GM19324 (cell line): ENCODE data around the gene PPP1R3E.
"Not testable (repeated sequence)": the region's sequence is repeated elsewhere in the genome, so short reads cannot be mapped to it uniquely, and the experiment has no call there.

Experiments
- ATAC-seq: cut with Tn5 transposase; IDR thresholded peaks from one replicate; pipeline ENCODE4 v1.9.1; 2021; ENCODE audit warnings: mild to moderate bottlenecking, moderate library complexity; ENCODE audit not compliant: unreplicated experiment, low FRiP score

The PPP1R3E gene

DNA sequence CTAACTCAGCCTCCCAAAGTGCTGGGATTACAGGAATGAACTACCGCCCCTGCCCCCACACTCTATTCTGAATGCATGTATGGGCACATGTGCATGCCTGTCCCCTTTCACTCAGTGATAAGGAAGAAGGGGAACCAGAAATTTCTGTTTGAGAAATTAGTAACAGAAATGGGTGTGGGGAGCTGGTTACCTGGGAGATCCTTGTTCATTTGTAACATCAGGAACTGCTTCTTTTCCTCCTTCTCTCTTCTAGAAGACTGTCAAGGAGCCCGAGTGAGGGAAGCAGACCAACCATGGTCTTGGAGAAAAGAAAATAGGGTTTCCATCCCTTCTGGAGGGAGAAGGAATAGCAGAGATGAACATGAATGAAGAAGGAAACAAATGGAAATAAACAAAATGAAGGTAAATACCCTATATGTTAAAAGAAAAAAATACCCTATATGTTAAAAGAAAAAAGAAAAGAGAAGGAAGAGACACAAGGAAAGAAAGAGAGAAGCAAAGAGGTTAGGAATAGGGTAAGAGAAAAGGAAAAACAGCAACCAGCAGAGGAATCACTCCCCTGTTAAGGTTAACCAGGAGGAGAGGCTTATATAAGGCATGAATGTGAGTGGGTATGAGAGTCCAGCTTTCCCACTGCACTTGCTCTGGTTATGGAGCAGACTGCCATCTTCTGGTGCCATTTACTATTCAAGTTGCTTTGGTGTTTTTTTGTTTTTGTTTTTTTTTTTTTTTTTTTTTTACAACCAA lies 3.3 kb downstream of the PPP1R3E start:
- no peak for ATAC-seq

DNA sequence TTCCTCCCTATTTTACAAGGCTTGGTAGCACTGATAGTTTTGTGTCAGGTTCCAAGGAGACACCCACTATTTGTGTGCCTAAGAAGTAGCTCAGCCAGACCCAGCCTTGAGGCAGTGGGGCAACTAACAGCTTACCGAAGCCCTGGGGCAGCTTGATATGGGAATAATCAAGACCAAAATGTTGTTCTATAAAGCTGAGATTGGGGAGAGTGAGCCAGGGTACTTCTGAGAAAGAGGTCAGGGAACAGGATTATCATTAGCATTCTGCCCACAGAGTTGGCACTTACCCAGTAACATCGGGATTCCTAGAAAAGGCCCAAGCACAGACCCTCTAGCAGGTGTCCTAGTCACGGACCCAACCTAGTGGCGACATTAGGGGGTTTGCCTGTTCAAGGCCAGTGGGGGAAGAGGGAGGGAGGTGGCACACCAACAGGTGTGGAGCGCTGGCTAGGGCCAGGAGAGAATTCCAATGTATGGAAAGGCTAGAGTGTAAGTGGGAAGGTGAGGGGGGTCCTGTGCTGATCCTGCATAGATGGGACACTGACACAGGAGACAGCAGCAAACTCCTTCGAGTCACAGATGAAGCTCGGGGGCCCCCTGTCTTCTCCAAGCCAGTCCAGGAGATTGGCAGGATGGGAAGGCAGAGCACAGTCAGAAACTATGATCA lies 4.9 kb downstream of the PPP1R3E start:
- no peak for ATAC-seq

DNA sequence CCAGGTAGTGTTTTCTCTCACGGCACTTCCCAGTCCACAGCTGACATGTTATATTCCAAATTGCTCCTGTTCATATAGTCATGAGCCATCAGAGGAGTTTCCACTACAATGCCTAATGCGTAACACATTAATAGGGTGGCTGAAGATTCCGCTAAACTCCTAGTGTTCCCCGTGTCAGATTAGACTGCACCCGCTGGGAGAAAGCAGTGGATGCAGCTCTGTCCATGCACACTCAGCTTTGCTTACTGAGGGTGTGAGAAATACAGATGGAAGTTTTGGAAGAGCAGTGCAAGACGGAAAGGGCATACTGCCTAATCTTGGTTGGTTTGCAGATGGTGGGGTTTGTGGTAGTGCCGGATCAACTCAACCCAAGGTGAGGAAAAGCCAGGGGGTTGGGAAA lies 5.6 kb downstream of the PPP1R3E start:
- no peak for ATAC-seq

DNA sequence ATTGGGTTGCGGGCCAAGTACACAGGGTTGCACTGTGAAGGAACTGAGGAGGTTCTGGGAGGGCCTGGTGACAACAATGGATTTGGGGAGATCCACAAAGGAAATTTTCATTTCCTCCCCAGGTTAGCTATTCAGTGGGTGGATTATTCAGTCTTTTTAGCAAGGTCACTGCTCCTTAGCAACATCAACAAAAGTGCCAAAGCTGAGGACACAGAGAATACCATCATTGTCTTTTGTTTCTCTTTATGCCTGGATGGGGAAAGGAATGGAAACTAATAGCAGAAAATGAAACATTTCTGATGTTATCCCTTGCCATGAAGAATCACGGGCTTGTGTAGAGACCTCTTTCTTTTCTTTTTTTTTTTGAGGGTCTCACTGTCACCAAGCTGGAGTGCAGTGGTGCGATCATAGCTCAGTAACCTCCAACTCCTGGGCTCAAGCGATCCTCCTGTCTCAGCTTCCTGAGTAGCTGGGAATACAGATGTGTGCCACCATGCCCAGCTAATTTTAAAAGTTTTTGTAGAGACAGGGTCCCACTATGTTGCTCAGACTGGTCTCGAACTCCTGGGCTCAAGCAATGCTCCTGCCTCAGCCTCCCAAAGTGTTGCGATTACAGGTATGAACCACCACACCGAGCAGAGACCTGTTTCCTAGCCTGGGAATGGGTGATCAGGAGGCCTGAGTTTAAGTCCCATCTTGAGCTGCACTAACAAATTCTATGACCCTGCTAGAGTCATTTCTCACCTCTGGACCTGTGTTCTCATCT lies 6.5 kb downstream of the PPP1R3E start:
- no peak for ATAC-seq

DNA sequence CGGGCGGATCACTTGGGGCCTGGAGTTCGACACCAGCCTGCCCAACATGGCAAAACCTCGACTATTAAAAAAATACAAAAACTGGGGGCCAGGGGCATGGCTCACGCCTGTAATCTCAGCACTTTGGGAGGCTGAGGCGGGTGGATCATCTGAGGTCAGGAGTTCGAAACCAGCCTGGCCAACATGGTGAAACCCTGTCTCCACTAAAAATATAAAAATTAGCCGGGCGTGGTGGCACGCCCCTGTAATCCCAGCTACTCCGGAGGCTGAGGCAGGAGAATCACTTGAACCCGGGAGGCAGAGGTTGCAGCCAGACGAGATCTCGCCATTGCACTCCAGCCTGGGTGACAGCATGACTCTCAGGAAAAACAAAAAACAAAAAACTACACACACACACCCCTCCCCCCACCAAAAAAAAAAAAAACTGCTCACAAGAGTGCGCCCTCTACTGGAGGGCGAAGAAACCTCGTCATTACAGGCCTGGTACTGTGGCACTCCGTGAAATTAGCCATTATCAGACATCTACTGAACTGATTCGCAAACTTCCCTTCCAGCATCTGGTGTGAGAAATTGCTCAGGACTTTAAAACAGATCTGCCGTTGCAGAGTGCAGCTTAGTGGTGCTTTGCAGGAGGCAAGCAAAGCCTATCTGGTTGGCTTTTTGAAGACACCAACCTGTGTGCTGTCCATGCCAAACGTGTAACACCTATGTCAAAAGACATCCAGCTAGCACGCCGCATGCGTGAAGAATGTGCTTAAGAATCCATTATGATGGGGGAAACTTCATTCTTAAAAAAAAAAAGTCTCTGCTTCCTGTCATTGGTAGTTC lies 7.7 kb downstream of the PPP1R3E start:
- no peak for ATAC-seq

DNA sequence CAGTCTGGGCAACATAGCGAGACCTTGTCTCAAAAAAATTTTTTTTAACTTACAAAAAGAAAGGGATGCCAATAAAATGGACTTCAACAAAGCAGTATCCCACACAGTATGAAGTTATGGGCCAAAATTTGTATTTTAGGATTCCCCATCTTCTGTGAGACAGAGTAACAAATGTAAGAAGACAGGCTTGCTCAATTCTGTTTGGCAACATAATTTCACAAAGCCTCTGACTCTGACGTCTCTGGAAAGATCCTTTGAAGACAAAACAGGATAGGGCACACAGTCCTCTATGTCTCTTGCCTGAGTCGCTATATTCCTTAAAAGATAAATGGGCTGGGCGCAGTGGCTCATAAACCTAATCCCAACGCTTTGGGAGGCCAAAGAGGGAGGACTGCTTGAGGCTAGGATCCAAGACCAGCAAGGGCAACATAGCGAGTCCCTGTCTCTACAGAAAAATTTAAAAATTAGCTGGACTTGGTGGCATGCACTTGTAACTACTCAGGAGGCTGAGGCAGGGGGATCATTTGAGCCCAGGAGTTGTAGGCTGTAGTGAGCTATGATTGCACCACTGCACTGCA lies 15.7 kb downstream of the PPP1R3E start:
- no peak for ATAC-seq

DNA sequence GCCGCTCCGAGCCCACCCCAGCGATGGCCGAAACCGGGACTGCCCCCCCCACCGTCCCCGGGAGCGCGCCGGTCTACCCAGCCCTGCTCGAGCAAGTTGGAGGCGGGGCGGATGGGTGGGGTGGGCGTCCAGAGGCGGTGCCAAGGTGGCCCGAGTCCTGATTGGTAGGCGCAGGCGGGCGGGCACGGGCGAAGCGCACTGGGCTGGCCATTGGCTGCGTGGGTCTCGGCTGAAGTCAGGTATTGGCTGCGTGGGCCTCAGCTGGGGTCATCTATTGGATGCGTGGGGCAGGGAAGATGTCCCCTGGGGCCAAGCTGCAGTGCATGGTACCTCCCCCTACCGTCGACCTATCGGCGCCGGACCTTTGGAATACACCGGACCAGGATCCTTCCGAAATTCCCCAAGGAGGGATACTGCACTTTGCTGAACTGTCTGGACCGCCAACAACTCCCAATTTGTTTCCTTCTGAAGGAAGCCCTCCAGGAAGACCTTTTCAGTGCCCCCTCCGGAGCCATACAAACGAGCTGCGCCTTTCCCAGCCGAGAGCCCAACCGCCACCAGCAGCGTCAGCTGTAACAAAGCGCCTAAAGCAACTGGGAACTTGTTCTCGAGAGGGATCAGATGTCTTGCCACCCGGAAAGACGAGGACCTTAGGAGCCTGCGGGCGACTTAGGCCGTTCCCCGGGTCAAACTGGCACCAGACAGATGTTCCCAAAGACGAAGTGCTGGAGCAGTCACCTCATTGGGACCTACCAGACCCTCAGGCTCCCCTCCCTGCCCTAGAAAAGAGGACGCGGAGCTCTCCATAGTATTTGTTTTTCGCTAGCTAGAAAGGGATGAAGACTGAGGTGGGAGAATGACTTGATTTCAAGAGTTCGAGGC lies 16.4 kb downstream of the PPP1R3E start, which contains the start of gene HOMEZ:
TSS of gene HOMEZ (minus strand) at position 113 of the 882 bp plus-strand sequence. CDS start 180 bp downstream, outside the sequence.
- ATAC-seq, result peak; percentile 99

DNA sequence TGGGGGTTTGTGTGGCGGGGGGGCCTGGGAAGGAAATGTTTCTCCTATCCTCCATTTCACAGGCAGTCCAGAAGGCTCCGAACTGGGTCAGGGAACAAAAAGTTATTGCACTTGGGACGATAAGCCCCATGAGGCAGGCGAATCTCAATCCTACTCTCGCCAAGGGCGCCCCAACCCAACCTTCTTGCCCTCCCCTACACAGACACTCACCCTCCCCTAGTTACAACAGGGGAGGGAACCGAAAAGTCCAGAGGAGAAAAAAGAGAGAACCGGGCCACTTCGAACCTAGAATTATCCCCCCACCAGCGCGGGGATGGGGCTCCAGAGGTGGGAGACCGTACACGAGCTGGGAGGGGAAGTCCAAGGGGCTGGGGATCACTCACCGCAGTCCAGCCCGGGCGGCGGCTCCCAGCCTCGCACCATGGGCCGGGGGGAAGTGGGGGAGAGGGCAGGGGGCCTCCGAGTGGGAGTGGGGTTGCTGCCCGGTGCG lies 17.1 kb downstream of the PPP1R3E start:
- ATAC-seq, result peak; percentile 27

DNA sequence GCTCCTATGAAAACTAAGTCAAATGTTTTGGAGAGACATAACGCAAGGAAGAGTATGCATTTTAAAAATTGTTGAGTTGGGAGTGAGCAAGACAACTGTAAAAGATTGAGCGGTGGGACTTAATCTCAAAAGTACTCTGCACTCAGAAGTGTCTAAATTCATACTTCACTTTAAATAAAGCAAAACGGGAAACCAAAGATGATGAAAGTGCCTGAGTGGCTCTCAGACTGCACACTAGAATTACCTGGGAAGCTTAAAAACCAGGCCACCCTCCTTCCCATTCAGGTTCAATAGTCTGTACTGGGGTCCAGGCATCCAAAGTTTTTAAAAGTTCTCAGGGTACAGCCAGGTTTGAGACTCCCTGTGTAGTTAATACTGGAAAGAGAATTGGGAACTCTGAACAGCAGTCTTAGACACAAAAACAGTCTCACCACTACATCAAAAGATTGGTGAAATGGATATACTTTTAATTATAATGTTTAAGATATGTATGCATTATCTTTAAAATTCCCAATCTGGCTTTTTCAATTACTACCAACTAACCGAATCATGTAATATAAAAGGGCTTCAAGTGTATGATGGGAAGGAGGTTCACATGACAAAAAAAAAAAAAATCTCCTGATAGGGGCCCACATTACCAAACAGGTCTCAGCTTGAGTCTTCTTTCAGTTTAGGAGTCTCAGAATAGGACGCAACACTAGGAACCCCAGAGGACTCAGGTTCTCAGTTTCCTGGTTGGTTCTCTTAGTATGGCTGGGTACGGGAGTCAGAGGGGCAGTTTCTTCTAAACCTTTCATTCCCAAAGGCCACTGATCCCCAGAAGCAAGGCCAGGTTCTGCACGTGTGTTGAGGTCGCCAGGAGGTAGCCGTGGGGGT lies 17.8 kb downstream of the PPP1R3E start:
- no peak for ATAC-seq

DNA sequence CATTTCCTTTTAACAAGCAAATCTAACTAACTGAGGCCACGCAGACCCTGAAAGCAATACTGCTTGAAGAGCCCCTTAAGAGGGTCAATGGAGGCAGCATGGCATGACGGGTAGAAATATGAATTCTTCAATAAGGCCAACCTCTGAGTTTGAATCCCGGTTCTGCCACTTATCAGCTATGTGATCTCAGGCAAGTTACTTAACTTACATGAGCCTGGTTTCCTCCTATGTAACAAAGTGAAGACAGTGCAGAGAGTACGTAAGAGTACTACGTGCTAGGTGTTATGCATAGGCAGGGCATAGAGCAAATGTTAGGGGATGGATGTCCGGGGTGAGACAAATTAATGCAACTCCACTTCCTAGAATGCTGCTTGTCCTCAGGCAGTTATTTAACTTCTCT lies 21.4 kb downstream of the PPP1R3E start:
- ATAC-seq, result no peak

DNA sequence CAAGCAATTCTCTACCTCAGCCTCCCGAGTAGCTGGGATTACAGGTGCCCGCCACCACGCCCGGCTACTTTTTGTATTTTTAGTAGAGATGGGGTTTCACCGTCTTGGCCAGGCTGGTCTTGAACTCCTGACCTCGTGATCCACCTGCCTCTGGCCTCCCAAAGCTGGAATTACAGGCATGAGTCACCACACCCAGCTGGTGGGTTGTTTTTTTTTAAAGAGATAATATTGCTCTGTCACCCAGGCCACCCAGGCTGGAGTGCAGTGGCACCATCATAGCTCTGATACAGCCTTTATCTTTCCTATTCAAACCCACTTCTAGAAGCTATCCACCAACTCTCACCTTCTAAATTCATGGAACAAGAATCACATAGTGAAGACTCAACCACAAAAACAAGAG lies 24.7 kb downstream of the PPP1R3E start:
- ATAC-seq, result not testable (repeated sequence)

DNA sequence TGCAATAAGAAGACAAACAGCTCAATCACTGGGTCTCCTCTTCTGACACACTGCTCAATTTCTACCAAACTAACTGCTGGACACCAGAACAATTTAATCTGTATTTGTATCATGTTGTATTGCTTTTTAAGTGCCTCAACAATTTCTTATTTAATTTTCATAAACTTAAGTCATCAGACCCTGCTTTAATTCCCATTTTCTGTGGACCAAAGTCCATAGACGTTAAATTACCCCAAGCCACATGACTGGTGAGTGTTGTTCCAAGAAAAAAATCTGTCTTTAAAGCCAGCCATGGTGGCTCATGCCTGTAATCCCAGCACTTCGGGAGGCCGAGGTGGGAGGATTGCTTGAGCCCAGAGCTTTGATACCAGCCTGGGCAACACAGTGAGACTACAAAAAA lies 25.5 kb downstream of the PPP1R3E start:
- ATAC-seq, result no peak

DNA sequence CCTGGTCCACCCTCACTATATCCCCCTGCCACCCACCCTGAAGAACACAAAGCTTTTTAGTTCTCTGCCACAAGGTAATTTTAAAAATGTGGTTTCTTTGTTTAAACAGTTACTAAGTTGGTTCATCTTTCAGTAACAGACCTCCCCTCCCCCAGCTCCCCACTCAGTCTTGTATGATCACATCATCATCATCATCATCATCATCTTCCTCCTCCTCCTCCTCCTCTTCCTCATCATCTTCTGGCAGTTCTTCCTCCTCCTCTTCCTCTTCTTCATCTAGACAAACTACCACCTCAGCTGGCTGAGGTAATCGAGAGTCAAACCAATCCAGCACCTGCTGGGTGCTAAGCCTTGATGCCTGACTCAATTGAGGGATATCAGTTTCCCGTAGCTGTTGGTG lies 27.2 kb downstream of the PPP1R3E start:
- no peak for ATAC-seq

DNA sequence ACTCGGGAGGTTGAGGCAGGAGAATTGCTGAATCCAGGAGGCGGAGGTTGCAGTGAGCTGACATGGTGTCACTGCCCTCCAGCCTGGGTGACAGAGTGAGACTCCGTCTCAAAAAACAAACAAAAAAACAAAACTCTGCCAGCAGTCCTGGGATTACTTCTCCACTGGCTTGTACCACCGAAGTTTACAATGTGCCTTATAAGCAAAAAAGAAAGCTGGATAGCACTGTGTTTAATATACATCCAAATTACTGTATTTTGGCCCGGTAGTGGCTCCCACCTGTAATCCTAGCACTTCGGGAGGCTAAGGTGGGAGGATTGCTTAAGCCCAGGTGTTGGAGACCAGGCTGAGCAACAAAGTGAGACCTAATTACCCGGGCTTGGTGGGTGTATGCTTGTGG lies 33.5 kb downstream of the PPP1R3E start:
- no peak for ATAC-seq

DNA sequence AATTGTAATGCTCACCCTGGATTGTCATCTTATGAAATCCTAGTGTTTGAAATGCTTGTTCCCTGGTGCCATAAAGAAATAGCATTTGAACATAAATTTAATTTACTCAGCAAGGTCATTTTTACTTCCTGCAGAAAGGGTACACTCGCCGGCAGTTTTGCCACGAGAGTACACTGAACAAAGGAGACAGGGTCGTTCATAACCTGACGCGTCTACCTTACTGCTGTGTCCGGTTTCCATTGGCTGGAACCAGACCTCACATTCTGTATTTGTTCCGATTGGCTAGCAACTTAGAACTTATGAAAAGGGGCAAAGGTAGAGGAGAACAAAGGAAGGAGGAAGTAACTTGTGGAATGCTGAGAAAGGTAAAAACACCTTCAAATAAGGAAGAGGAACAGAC lies 41.8 kb downstream of the PPP1R3E start:
- ATAC-seq, result not testable (repeated sequence)

DNA sequence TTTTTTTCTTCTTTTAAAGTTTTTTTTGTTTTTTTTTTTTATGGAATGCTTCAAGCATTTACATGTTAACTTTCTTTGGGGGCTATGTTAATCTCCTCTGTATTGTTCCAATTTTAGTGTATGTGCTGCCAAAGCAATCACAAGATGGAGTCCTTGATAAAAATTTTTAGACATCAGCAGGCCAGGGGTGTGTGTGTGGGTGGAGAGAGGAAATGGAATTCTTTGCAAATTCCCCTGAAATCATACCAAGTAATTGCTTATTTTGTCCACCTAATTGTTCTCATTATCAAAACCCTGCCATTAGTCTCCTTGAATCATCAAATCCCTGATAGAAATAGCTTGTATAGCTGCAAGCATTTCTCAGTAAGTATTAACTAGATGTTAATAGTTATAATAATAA lies 43.2 kb downstream of the PPP1R3E start:
- ATAC-seq, result no peak

DNA sequence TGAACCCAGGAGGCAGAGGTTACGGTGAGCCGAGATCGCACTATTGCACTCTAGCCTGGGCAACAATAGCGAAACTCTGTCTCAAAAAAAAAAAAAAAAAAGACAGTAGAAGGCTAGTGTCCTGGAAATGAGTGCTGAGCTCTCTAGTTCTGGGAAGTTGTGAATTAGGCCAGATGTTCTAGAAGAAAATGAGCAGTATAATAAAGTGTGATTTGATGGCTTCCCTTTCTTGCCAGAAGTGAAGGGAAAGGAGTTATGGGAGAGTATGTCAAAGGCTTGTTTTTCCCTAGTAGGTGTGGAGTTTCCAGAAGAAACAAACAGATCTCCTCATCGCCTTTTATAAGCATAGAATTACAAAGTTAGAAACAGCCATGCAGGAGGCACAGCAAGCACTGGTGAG lies 44.4 kb downstream of the PPP1R3E start:
- ATAC-seq, result no peak
